MV-4-11 (cell line): ENCODE data around the gene NXPE3.
"Not testable (repeated sequence)": the region's sequence is repeated elsewhere in the genome, so short reads cannot be mapped to it uniquely, and the experiment has no call there.

Experiments used
- DNase-seq: peaks from one replicate; lab custom pipeline; 2025; lab: John Stamatoyannopoulos, UW

Gene NXPE3

GRCh38 chr3:101851850-101852714 lies 73.1 kb downstream of the NXPE3 start:
- no peak for DNase-seq

GRCh38 chr3:101852983-101853840 lies 74.2 kb downstream of the NXPE3 start:
- no peak for DNase-seq

GRCh38 chr3:101853982-101854381 lies 75.0 kb downstream of the NXPE3 start:
- no peak for DNase-seq

GRCh38 chr3:101854608-101855304 lies 75.7 kb downstream of the NXPE3 start:
- DNase-seq = no peak

GRCh38 chr3:101857301-101857741 lies 78.3 kb downstream of the NXPE3 start:
- no peak for DNase-seq

GRCh38 chr3:101858464-101859030 lies 79.5 kb downstream of the NXPE3 start:
- DNase-seq = no peak

- no peak for DNase-seq
Measured at GRCh38 chr3:101859882-101860448, 81.0 kb downstream of the NXPE3 start.

- peak; percentile 68 for DNase-seq
Measured at GRCh38 chr3:101861212-101861788, 82.3 kb downstream of the NXPE3 start.

- no peak for DNase-seq
Measured at GRCh38 chr3:101861789-101862415, 82.9 kb downstream of the NXPE3 start.

- DNase-seq = no peak
Measured at GRCh38 chr3:101862416-101863165, 83.6 kb downstream of the NXPE3 start.

- not testable (repeated sequence) for DNase-seq
Measured at GRCh38 chr3:101864926-101865325, 85.9 kb downstream of the NXPE3 start.

GRCh38 chr3:101865751-101866509 lies 86.9 kb downstream of the NXPE3 start:
- no peak for DNase-seq

GRCh38 chr3:101867511-101867910 lies 88.5 kb downstream of the NXPE3 start:
- no peak for DNase-seq

GRCh38 chr3:101867996-101868395 lies 89.0 kb downstream of the NXPE3 start:
- DNase-seq = no peak

- no peak for DNase-seq
Measured at GRCh38 chr3:101868534-101869464, 89.8 kb downstream of the NXPE3 start.

GRCh38 chr3:101870138-101870537 lies 91.1 kb downstream of the NXPE3 start:
- DNase-seq = no peak

GRCh38 chr3:101873619-101874018 lies 94.6 kb downstream of the NXPE3 start:
- DNase-seq = peak; percentile 66

GRCh38 chr3:101876142-101876541 lies 97.1 kb downstream of the NXPE3 start:
- peak; percentile 58 for DNase-seq
